T-helper 2 cell treated with Interferon-gamma antibody and Interleukin-4, amounts not matched to agents 100 ng/mL and 5 ng/mL, for 36 hours (primary cell): ENCODE measurements around the gene ZBTB12. TPM values are rescaled to one million over a fixed set of nuclear protein-coding genes. Genes with fewer than 3 reads are reported as not detected.

Source experiments
- intact Hi-C: fragments of 100-400 bp; cut with micrococcal nuclease; formaldehyde crosslinking; loops from one replicate; pipeline ENCODE4 v1.15.1; 2023
- total RNA-seq: library from RNA; stranded (reverse); gene quantifications from 2 replicates; pipeline ENCODE4 v1.2.3, GENCODE V29; 2022

The ZBTB12 gene
- total RNA-seq, 1 donor from 2014 or later: 2.8 TPM

DNA sequence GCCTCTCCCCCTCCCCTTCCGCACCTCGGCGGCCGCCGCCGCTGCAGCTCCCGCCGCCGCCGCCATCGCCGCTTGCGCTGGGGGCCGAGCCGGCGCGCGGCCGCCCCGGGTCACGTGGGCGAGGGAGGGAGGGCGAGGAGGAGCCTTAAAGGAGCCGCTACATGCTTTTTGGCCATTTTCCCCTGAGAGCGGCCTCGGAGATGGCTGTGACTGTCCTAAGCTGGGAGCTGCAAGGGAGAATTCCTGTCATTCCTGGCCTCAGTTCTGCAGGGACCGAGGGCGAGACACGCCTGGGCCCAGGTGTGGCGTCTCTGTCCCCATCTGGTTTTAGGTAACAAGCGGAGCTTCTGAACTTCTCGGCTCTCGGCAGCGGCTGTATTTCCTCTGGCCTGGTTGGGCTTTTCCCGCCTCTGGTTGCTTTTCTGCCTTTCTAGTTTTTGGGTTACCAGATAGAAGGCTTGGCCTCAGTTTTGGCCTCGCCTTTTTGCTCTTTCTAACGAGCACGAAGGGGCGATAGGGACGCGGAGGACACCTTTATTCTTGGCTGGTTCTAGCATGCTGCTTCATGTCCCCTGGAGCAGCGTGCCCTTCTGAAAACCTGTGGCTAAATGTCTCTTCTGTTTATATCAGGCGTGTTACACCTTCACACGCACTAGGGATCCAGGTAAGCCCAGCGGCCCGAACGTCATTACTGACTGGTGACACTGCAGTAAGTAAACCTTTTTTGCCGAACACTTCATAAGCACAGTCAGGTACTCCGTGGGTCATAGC is 4.1 kb downstream of the ZBTB12 start, which contains the start of gene EHMT2:
Gene EHMT2, minus strand, starts transcription at position 87 of the 771 bp plus-strand sequence. Its CDS starts 21 bp downstream, at position 66.
- intact Hi-C loops: loop anchor here (1.0 to 2.0 kb wide), 4 partner anchors 34 to 195 kb away; partner anchors contain the start of genes ABHD16A and SKIC2

GRCh38 chr6:31896856-31897611 is 4.9 kb downstream of the ZBTB12 start:
- intact Hi-C loops: loop anchor here (1.0 to 2.0 kb wide), 2 partner anchors 62 to 194 kb away; partner anchors contain the start of genes ABHD16A and SKIC2

- intact Hi-C loops: loop anchor here (2.0 kb wide), 1 partner anchor 194 kb away; the partner anchor contains the start of gene ABHD16A
These were observed 5.4 kb downstream of the ZBTB12 start for GRCh38 chr6:31896493-31896855.

DNA sequence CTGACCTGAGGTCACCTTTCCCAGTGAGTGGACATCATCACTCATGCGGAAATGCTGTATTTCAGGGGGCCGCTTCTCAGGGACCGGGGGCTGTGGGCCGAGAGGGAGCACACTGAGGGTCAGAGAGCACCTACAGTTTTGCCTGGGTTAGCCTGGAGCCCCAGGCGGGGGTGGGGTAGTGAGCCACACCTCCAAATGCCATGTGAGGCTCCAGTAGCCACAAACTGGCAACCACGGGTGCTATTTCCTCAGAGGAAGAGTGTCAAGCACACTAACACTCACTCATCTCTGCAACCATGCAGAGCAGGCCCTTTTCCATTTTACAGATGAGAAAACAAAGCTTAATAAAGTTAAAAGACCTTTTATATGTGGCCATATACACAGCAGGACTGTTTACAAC is 9.1 kb downstream of the ZBTB12 start:
- intact Hi-C loops: no loop called here

DNA sequence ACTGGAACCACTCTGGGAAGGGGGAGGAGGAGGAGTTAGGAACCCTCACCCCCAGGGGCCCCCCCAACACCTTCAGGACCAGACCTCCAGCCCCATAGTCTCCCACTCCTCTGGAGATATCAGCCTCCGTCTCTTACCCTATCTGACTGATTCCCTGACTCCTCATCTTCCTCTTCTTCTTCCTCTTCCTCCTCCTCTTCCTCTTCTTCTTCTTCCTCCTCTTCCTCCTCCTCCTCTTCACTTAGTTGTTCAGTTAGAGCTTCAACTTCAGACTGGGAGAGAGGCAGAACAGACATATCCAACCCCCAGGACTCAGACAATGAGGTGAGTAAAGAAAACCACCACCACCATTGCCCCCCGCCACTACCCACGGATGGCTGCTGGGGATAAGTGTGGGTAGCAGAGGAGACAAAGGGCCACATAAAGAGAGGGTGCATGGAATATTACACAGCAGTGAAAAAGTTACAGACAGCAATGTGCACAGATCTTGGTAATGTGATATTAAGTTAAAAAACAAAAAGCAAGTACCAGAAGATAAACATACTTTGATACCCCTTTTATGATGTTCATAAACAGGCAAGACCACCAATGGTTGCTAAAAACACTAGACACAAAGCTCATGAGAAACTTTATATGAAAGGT is 12.4 kb downstream of the ZBTB12 start:
- intact Hi-C loops: no loop called here

- intact Hi-C loops: no loop called here
These were observed 13.3 kb downstream of the ZBTB12 start for GRCh38 chr6:31888276-31889258.

GRCh38 chr6:31887173-31888007 is 14.5 kb downstream of the ZBTB12 start:
- intact Hi-C loops: no loop called here

DNA sequence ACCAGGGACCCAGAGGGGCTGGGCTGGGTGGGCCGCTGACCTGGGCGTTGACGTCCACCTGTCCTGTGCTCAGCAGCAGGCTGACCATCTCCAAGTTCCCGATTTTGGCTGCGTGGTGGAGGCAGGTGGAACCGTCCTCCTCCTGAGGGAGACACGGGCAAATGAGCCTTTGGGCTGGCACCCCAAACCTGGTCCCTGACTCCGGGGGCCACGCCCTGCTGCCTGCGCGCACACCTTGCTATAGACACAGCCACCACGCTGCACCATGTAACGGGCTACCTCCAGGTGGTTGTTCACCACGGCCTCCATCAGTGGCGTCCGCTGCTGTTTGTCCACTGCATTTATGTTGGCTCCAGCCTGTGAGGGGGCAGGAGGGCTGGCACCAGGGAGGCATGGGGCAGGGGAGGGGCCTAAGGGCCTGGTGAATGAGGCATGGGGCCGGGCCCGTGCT is 15.3 kb downstream of the ZBTB12 start:
- intact Hi-C loops: no loop called here

DNA sequence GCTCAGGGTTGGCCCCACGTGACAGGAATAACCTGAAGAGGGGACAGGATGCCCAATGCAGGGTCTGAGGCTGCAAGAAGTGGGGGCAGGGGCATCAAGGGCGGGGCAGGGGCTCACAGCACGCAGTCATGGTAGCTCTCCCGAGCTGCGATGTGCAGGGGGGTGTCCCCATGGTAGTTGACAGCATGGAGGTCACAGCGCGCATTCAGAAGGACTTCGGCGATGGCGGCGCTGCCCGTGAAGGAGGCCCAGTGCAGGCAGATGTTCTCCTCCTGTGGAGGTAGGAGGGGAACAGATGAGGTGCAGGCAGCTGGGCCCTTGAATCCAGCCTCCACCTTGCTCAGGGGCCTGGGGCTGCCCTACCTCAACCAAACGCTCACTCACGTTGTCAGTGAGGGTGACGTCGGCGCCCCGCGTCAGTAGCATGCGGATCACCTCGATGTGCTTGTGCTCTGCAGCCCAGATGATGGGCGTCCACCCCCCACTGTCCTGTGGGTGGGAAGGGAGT is 17.3 kb downstream of the ZBTB12 start:
- intact Hi-C loops: no loop called here

DNA sequence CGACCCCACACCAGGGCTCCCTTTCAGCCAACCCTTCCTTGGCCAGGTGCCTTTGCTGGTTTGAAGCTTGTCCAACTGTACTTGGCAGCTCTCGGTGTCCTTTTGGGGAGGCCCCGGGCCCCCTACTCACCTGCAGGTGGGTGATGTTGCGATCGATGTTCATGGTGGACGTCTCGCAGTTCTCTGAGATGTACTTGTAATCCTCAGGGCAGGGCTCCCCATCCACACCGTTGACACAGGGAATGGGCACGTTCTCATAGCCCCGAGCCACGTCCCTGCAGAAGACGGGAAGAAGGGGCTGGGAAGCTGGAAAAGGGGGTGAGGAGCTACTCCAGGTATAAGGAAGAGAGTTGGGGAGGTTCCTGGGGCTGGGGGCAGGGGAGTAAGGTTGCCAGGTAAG is 18.2 kb downstream of the ZBTB12 start:
- intact Hi-C loops: no loop called here

DNA sequence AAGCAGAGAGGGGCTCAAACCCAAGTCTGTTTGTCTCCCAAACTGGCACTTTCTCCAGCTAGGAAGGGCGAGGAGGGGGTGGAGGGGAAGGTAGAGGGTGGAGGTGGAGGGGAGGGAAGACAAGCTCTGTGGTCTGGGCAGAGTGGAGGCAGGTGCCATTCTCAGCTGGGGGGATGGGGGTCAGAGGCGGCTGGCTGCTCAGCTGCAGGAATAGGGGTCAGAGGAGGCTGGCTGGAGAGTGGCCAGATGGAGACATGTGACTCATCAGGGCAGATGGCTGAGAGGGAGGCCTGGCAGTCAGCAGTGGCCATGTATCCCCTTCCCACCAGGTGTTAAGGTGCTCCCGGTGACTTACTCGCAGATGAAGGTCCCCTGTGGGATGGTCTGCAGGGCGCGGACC is 19.5 kb downstream of the ZBTB12 start:
- intact Hi-C loops: no loop called here

- intact Hi-C loops: no loop called here
These were observed 20.6 kb downstream of the ZBTB12 start for GRCh38 chr6:31881136-31881859.

DNA sequence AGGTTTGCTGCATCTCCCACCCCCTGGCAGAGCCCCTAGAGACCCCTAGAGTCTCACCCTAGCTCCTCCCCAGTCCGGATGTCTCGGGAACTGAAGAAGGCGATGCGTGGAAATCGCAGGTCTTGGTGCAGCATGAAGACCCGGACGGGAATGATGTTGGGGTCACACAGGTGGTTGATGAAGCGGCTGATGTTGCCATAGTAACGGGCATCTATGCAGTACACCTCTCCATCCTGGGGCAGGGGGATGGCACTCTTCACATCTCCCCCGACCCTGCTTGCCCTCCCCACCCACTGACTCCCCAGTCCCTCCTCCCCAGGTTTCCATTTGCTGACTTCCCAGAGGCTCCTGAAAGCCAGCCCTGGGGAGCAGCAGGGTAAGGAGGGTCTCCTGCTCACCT is 21.3 kb downstream of the ZBTB12 start:
- intact Hi-C loops: no loop called here

DNA sequence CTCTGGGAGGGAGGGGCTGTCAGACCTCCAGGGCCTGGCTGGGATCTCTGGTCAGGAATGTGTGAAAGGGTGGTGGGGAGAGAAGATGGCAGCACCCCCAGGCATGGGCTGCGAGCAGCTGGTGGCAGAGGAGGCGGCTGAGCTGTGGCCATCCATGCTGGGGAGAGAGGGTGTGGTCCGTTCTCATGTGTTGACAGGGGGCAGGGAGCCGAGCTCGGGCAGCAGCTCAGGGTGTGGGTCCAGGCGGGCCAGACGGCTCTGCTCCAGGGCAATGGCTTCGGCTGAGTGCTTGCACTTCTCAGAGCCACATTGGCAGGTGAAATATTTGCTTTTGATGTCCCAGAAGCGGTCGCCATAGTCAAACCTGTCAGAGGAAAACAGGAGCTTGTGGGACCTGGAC is 22.0 kb downstream of the ZBTB12 start:
- intact Hi-C loops: no loop called here

DNA sequence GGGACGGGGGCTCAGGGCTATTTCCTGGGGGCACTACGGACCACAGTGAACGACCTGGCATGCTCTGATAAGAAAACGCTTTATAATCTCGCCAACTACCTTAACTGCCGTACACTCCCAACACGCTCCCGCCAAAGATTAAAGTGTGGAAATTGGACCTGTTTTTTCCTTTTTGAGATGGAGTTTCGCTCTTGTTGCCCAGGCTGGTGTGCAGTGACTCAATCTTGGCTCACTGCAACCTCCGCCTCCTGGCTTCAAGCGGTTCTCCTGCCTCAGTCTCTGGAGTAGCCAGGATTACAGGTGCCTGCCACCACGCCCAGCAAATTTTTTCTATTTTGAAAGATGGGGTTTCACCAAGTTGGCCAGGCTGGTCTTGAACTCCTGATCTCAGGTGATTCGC is 22.7 kb downstream of the ZBTB12 start:
- intact Hi-C loops: no loop called here

DNA sequence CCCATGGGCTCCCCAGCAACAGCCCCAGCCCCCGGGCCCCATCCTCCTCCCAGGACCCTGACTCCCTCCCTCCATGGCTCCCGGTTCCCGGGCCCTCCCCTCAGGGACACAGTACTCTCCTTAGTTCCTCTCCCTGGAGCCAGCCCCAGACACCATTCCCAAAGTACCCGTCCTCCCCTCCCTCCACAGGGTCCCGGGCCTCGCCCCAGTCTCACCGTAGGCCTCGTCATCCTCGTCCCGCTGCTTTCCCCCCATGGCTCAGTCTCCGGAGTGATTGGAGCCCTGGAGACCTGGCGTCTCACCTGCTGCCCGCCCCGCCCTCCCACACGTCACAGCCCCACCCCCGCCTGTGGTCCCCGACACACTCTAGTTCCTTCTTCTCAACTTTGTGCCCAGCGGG is 23.2 kb downstream of the ZBTB12 start, which contains the start of gene SLC44A4:
Gene SLC44A4, minus strand, starts transcription at position 272 of the 400 bp plus-strand sequence. Its CDS starts 17 bp downstream, at position 255.
- intact Hi-C loops: no loop called here

- intact Hi-C loops: no loop called here
These were observed 23.7 kb downstream of the ZBTB12 start for GRCh38 chr6:31878222-31878621.

DNA sequence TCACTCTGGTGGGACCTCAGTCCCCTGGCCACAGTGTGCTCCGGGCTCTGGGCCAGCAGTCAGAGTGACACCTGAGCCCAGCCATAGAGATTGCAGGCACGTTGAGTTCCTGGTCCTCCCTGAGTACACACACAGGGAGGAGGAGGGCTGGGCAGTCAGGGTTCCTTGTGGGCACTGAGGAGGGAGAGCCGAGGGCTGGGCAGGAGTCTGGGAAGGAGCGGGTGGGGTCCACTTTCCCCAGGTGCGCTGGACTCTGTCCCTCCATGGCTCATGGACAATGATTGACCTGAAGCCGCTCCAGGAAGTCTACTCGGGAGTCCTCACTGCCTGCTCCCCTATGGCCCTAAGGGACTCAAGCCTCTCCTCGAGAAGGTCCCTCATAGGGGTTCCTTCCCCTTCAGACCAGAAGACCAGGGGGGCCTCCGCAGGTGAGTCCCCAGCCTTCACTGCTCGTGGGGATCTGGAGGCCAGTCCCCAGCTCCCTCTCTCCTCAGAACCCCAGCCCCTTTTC is 24.2 kb downstream of the ZBTB12 start:
- intact Hi-C loops: no loop called here
